Heart left ventricle (tissue), 13 donors: Measurements from ENCODE around the gene SNX18.

Experiments
- POLR2A ChIP-seq, 2 donors: fragments of 450-650 bp; IDR thresholded peaks; one replicate each; pipeline ENCODE4 v1.6.1; 2017; ENCODE audit warnings: antibody characterized with exemption in 2 of 2, mild to moderate bottlenecking in 2 of 2, moderate library complexity in 2 of 2
- TF ChIP-seq, protein P1 (sequence below), 12 donors: fragments of 200-600 bp; sonication (generic) in 4 of 12; IDR thresholded peaks; one replicate each; pipeline versions ENCODE4 v1.5.0 to v1.8.0; 2018 to 2022; ENCODE audit warnings: antibody characterized with exemption in 12 of 12, mild to moderate bottlenecking in 5 of 12
- donor health status: ischemic (EF 13 %, LVEDD 7.1; RV severe dilation, severe dysfunction).
- donor health status: DM: no; HTN: yes; CAD: no.
- donor health status: DM: no; HTN: no; CAD: no.
- donor health status: ischemic (EF 25% LVEDD 6.9; RV normal size, moderate dysfunction).
- donor health status: ischemic (EF 25% LVEDD 5.7; RV mildly dilated, moderate dysfunction).
- donor health status: ischemic (EF 35%, LVEDD 5.7; RV mildly dilated, moderate dysfunction).
- donor health status: nonischemic (EF 11% LVEDD 7.7; RV severe dilation, severe dysfunction).
- donor health status: DM: yes; HTN: yes; CAD: no.
- donor health status: PGD.
- donor health status: ischemic (EF 29% LVEDD 5.4; RV normal size, mild dysfunction).
- donor health status: nonischemic (EF 23%, LVEDD 6.1; RV moderate dilation, normal function).

DNA sequence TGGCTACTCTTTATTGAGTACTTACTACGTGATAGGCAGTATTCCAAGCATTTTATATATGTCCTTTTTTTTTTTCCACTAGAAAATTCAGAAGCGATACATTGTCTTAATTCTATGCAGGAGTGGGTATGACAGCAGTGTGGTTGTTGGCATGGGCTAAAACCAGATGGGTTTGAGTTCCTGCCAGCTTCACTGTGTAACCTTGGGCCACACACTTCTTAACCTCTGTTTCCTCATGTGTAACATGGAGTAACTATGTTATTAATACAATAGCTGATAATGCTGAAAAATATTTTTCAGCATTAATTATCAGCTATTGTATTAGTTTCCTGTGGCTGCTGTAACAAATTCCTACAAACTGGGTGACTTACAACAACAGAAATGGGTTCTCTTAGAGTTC, 12.0 kb downstream of the SNX18 start:
- TF ChIP-seq, protein P1, sequence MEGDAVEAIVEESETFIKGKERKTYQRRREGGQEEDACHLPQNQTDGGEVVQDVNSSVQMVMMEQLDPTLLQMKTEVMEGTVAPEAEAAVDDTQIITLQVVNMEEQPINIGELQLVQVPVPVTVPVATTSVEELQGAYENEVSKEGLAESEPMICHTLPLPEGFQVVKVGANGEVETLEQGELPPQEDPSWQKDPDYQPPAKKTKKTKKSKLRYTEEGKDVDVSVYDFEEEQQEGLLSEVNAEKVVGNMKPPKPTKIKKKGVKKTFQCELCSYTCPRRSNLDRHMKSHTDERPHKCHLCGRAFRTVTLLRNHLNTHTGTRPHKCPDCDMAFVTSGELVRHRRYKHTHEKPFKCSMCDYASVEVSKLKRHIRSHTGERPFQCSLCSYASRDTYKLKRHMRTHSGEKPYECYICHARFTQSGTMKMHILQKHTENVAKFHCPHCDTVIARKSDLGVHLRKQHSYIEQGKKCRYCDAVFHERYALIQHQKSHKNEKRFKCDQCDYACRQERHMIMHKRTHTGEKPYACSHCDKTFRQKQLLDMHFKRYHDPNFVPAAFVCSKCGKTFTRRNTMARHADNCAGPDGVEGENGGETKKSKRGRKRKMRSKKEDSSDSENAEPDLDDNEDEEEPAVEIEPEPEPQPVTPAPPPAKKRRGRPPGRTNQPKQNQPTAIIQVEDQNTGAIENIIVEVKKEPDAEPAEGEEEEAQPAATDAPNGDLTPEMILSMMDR (IDR thresholded peaks at IDR 0.05): no peak
- TF ChIP-seq POLR2A (IDR thresholded peaks at IDR 0.05): no peak
